Measurements from ENCODE around the gene MTPN.

MTPN gene

GRCh38 chr7:135920478-135920877 is 56.7 kb downstream of the MTPN start:
- DNase-seq, result no peak

GRCh38 chr7:135919071-135919841 is 57.9 kb downstream of the MTPN start:
- DNase-seq, result no peak

- no peak for DNase-seq
Measured at GRCh38 chr7:135918134-135918533, 59.0 kb downstream of the MTPN start.

- no peak for DNase-seq
Measured at GRCh38 chr7:135917721-135918120, 59.4 kb downstream of the MTPN start.

- no peak for DNase-seq
Measured at GRCh38 chr7:135914346-135914745, 62.8 kb downstream of the MTPN start.

GRCh38 chr7:135913404-135913803 is 63.8 kb downstream of the MTPN start:
- DNase-seq, result no peak

GRCh38 chr7:135911099-135911498 is 66.1 kb downstream of the MTPN start:
- DNase-seq, result no peak

GRCh38 chr7:135910393-135911036 is 66.6 kb downstream of the MTPN start:
- DNase-seq, result no peak

GRCh38 chr7:135905858-135906257 is 71.3 kb downstream of the MTPN start:
- DNase-seq, result no peak

GRCh38 chr7:135905355-135905754 is 71.8 kb downstream of the MTPN start:
- DNase-seq, result no peak

GRCh38 chr7:135904282-135904681 is 72.9 kb downstream of the MTPN start:
- DNase-seq, result no peak

- no peak for DNase-seq
Measured at GRCh38 chr7:135901585-135902540, 75.3 kb downstream of the MTPN start.

- DNase-seq, result no peak
Measured at GRCh38 chr7:135900065-135900546, 77.1 kb downstream of the MTPN start.

GRCh38 chr7:135899458-135900064 is 77.6 kb downstream of the MTPN start:
- no peak for DNase-seq

GRCh38 chr7:135898226-135898625 is 78.9 kb downstream of the MTPN start:
- DNase-seq, result no peak

- DNase-seq, result no peak
Measured at GRCh38 chr7:135894816-135895215, 82.3 kb downstream of the MTPN start.

GRCh38 chr7:135889823-135890222 is 87.3 kb downstream of the MTPN start:
- no peak for DNase-seq

GRCh38 chr7:135888740-135889139 is 88.4 kb downstream of the MTPN start:
- no peak for DNase-seq

- no peak for DNase-seq
Measured at GRCh38 chr7:135886345-135887132, 90.6 kb downstream of the MTPN start.

GRCh38 chr7:135884495-135885232 is 92.5 kb downstream of the MTPN start:
- DNase-seq, result no peak

GRCh38 chr7:135879233-135879632 is 97.9 kb downstream of the MTPN start:
- no peak for DNase-seq
